GM18498 (cell line): Measurements from ENCODE around the gene NCOA3.
"Not testable (repeated sequence)": the region's sequence is repeated elsewhere in the genome, so short reads cannot be mapped to it uniquely, and the experiment has no call there.

Source experiments
- ATAC-seq: cut with Tn5 transposase; IDR thresholded peaks from one replicate; pipeline ENCODE4 v1.9.1; 2021; ENCODE audit warnings: mild to moderate bottlenecking, moderate library complexity; ENCODE audit not compliant: unreplicated experiment

Gene NCOA3

GRCh38 chr20:47501482-47502270 lies at the start of gene NCOA3:
Gene NCOA3, plus strand, starts transcription at chr20:47501887. Its CDS starts 120,361 bp downstream, at chr20:47622248.
- peak; percentile 83 for ATAC-seq

DNA sequence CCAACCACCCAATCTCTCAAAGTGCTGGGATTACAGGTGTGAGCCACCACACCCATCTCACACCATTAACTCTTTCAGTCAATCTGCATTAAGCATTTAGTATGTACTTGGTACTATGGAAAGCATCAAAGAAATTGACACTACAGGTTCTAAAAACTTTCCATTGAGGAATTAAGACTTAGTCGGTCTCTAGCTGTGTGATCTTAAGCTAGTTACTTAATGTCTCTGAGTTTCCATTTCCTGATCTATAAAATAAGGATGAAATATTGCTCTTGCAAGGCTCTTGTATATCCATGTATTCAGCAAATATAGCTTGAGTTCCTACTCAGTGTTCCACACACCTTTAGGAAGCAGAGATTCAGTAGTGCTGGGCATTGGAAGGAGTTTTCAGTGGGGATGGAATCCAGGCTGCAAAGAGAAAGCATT lies 48.9 kb upstream of the NCOA3 start:
- no peak for ATAC-seq

- peak; percentile 95 for ATAC-seq
Measured at GRCh38 chr20:47453167-47453782, 48.4 kb upstream of the NCOA3 start.

DNA sequence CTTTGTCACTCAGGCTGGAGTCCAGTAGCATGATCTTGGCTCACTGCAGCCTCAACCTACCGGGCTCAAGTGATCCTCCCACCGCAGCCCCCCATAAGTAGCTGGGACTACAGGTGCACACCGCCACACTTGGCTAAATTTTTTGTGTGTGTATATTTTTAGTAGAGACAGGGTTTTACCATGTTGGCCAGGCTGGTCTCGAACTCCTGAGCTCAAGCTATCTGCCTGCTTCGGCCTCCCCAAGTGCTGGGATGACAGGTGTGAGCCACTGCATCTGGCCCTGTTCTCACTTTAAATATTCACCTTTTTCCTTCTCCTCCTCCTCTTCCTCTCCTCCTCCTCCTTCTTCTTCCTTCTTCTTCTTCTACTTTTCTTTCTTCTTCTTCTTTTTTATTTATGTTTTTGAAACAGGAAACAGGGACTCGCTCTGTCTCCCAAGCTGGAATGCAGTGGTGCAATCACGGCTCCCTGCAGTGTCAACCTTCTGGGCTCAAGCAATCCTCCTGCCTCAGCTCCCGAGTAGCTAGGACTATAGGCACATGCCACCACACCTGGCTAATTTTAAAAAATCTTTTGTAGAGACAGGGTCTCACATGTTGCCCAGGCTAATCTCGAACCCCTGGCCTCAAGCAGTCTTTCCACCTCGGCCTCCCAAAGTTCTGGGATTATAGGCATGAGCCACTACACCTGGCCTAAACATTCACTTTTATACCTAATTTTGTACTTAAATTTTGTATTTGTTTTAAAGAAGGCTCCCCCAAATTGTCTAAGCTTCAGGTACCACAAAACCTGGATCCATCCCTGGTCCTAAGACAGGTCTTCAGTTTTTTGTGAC lies 47.2 kb upstream of the NCOA3 start:
- ATAC-seq, result no peak

GRCh38 chr20:47455133-47456040 lies 46.3 kb upstream of the NCOA3 start:
- no peak for ATAC-seq

DNA sequence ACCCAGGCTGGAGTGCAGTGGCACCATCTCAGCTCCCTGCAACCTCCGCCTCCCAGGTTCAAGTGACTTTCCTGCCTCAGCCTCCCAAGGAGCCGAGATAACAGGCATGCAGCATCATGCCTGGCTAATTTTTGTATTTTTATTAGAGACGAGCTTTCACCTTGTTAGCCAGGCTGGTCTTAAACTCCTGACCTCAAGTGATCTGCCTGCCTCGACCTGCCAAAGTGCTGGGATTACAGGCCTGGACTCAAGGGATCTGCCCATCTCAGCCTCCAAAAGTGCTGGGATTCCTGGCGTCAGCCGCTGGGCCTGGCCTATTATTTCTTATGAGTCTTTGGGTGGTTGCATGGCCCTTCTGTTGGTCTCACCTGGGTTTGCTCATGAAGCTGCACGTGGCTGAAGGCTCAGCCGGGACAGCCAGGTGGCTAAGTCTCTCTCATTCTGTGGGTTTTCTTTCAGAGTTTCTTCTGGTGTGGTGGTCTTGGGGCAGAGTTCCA lies 45.6 kb upstream of the NCOA3 start:
- no peak for ATAC-seq

DNA sequence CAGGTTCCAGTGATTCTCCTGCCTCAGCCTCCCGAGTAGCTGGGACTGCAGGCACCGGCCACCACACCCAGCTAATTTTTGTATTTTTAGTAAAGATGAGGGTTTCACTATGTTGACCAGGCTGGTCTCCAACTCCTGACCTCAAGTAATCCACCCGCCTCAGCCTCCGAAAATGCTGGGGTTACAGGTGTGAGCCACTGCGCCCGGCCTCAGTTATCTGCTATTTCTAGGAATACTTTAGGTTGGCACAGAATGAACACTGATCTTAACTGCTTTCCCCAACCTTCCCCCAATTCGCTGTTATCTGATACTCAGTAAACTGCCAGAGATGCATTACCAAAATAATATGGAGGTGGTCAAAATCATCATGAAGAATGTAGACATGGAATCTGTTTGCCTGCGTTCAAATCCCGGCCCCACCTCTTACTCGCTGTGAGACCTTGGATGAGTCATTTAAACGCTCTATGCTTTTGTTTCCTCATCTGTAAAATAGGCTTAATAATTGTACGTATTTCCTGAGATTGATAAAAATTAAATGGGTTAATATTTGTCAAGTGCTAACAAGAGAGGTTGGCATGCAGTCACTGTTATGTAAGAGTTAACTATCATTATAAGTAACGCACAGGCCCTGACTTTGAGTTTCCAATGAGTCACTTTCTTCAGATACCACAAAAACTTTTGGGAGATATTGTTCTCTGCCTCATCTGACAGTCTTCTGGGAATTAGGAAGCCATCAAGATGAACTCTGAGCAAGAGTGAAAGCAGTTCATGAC lies 44.5 kb upstream of the NCOA3 start:
- no peak for ATAC-seq

DNA sequence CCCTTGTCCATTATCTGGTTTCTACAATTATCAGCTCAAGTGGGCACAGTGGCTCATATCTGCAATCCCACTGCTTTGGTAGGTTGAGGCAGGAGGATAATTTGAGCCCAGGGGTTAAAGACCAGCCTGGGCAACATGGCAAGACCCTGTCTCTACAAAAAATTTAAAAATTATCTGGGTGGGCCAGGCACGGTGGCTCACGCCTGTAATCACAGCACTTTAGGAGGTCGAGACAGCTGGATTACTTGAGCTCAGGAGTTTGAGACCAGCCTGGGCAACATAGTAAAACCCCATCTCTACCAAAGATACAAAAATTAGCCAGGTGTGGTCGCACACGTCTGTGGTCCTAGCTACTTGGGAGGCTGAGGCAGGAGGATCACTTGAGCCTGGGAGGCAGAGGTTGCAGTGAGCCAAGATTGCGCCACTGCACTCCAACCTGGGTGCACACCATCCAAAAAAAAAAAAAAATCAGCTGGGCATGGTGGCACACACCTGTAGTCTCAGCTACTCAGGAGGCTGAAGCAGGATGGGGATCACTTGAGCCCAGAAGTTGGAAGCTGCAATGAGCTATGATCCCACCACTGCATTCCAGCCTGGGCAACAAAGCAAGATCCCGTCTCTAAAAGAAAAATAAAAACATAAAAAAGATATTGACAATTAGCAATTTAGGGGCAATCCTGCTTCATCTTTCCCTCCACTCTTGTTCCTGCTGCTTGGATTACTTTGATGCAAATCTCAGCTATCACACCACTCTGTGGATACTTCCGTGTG lies 43.2 kb upstream of the NCOA3 start:
- ATAC-seq, result not testable (repeated sequence)

DNA sequence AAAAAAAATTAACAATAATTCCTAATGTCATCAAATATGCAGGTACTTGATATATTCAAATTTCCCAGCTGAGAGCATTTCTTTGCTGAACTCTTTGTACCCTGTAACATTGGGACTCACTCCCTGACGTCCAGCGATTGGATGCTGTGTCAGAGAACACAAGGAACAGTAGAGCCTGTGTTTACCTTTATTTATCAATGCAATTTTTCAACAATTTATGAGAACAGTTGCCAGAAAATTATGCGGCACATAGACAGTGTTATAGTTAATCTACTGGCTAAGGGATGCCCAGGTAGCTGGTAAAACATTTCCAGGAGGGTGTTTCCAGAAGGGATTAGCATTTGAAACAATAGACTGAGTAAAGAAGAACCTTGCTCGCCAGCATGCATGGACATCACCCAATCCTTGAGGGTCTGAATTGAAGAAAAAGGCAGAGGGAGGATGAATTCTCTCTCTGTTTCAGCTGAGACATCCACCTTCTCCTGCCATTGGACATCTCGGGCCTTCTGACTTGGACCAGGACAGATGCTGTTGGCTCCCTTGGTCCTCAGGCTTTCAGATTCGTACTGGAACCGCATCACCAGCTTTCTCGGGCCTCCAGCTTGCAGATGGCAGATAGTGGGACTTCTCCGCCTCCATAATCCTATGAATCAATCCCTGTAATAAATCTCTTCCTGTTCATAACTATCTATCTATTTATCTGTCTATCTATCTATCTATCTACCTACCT lies 42.2 kb upstream of the NCOA3 start:
- no peak for ATAC-seq

DNA sequence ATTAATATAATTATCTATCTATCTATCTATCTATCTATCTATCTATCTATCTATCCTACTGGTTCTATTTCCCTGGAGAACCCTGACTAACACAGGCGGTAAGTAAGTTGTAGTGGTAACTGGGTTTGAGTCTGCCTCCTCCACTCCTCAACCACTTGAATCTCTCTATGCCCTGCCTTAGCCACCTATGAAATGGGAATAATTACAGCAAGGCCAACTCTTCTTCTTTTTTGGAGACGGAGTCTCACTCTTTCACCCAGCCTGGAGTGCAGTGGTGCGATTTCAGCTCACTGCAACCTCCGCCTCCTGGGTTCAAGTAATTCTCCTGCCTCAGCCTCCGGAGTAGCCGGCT lies 41.0 kb upstream of the NCOA3 start:
- not testable (repeated sequence) for ATAC-seq

DNA sequence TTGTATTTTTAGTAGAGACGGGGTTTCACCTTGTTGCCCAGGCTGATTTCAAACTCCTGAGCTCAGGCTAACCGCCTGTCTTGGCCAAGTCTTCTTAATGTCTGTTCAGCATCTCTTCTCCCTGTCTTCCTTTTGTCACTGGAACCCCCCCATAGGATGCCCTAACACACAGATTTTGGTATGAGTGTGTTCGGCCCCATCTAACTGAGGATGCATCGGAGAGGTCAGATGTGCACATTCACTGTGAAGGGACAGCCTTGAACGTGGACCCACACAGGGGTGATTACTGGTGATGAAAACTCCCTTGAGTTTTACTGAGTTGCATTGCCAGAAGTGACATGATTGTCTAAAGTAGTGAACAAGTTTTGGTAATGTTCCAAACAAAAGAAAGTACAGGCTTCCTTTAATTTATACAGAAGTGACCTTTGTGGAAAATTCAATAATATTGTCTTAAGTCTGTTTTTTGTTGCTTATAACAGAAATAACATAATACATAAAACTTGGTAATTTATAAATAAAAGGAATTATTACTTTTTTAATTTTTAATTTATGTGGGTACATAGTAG lies 40.5 kb upstream of the NCOA3 start:
- ATAC-seq, result no peak

DNA sequence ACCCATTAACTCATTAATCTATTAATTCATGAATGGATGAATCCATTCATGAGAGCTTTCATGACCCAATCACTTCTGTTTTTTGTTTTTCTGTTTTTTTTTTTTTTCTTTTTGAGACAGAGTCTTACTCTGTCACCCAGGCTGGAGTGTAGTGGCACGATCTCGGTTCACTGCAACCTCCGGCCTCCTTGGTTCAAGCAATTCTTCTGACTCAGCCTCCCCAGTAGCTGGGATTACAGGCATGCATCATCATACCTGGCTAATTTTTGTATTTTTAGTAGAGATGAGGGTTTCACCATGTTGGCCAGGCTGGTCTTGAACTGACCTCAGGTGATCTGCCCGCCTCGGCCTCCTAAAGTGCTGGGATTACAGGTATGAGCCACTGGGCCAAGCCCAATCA lies 39.8 kb upstream of the NCOA3 start:
- not testable (repeated sequence) for ATAC-seq

- no peak for ATAC-seq
Measured at GRCh38 chr20:47464380-47465101, 37.1 kb upstream of the NCOA3 start.

DNA sequence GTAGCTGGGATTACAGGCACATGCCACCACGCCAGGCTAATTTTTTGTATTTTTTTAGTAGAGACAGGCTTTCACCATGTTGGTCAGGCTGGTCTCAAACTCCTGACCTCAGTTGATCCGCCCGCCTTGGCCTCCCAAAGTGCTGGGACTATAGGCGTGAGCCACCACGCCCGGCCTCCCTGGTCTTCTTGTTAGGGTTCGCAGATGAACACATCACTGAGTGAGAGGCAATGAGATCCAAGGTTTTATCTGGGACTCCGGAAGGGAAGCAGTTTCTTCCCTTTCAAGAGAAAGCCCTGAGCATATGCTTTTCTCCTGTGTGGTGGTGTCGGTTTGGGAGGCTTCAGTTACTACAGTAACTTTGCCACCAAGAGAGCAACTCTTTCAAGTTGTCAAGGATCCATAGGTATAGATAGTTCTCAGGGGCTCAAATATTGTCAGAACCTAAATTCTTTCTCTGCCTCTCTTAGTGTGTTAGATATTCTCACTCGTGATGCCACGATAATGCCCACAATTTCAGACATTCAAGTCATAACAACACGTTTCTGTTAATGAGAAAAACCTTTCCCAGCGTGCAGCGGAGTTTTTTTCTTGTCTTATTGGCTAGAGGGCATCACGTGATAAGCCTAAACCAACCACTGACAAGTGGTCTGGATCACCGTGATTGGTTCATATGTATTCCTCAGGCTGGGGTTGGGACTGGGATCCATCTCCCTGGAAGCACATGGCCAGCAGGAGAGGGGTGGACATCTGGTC lies 36.2 kb upstream of the NCOA3 start:
- ATAC-seq, result no peak

GRCh38 chr20:47466213-47466612 lies 35.5 kb upstream of the NCOA3 start:
- ATAC-seq, result no peak

DNA sequence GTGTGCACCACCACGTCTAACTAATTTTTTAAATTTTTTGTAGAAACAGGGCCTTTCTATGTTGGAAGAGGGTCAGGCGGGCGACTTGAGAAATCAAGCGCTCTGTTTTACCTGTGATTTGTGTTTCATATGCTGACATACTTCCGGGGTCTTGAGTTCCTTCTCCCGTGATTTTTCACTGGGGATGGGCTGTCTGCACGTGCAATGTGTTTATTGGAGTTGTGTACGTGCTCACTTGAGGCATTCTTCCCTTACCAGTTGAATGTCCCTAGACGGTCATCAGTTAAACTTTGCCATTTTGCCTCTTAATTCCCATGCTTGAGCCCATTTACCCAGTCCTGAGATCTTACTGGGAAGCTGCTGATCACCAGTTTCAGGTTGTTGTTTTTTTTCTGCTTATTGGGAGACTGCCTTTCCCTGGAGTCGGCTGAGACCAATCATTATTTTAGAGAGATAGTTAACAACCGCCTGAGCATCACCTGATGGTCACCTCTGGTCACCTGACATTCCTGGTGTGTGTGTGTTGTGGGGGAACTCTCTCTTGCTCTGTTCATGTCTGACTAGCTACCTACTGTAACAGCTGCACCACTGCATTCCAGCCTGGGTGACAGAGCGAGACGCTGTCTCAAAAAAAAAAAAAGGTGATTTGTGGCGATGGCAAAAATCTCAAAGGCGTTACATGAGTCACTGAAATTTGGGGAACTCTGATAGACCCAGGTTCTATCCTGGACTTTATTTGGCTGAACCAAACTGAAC lies 34.8 kb upstream of the NCOA3 start:
- no peak for ATAC-seq
